HG03520 (cell line): ENCODE data around the gene TENM4.

Source experiments
- ATAC-seq: cut with Tn5 transposase; IDR thresholded peaks from one replicate; pipeline ENCODE4 v1.9.1; 2021; ENCODE audit warnings: mild to moderate bottlenecking, moderate library complexity; ENCODE audit not compliant: unreplicated experiment

The TENM4 gene

DNA sequence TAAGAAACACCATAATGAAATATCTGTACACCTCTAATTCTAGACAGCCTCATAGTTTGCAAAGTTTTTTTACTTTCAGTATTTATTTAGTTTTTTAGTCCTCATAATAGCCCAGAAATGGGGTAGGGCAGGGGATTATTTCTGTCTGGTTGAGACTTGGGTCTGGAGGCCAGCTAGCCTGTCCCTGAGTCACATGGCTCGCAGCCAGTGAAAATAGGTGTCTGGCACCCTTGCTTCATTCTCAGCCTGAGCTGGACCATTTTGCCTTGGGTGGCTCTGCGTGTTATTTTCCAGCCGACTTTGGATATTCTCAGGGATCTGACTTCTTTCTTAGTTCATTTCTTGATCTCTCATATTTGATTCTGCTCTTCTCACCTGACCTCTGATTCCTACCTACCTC, 742.2 kb downstream of the TENM4 start:
- no peak for ATAC-seq

DNA sequence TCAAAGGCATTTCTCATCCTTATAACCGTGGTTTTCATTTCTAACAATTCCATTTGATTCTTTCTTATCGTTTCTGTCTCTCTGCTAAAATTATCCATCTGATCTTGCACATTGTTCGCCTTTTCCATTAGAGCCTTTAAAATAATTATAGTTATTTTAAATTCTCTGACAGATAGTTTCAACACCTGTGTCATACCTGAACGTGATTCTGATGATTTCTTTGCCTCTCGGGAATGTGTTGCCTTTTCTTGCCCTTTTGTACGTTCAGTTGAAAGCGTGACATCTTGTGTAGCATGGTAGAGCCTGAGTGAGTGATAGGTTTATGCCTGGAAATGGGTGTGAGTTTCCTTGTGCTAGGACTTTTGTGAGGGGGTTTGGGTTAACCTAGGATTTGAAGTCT, 744.7 kb downstream of the TENM4 start:
- ATAC-seq = no peak

DNA sequence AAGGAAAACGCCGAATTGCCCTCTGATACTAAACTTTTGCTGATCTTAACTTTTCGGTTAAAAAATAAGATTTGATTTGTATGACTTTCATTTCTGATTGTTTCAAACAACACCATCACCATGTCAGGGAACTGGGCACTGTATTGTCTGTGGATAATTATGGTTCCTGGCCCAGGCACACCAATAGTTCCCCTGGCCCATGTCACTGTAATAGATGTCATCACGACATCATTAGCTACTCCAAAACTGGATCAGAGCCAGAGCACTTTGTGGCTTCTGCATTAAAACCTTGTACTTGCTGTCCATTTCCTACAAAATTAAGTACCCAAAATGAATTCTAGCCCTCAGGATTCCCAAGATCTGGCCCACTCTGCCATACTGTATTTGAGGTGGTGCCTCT, 746.7 kb downstream of the TENM4 start:
- ATAC-seq = no peak

DNA sequence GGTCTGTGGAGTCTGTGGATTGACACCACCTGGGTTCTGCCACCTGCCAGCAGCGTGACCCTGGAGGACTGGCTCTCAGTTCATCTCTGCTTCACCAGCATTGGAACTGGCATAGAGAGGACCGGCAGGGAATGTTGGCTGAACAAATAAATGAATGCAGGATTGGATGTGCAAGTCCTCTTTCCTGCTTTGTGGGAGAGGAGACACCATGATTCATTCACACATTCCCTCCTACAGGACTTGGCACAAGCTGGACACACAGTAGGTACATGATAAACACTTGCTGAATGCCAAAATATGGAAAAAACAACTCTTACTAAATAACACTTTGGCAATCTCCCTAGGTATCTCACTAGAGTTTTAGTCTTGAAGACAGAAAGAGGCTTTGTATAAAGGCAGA, 749.6 kb downstream of the TENM4 start:
- ATAC-seq = no peak

DNA sequence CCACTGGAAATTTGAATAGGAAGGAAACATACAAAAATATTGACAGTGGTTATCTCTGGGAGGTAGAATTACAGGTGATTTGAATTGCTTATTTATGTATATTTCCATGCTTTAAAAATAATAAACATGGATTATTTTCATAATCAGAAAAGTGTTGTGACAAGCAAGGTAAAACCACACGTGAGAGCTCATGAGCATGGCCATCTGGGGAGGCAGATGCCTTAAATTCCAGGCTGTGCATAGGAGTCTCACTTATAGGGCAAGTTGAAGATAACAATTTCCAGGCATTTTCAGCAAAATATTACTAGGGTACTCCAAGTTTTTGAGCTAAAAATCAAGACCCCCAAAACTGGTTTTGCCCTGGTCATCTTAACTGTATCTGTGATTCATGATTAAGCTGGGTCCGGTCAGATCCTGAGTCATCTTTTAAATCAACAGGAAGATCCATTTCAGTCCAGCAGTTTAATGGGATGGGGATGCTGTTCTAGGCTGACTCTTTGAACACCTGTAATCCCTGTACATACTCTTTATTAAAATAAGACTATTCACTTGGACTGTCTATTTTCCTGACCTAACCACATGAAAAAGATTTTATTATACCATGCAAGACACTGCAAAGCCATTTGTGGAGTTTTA, 750.4 kb downstream of the TENM4 start:
- ATAC-seq = no peak

DNA sequence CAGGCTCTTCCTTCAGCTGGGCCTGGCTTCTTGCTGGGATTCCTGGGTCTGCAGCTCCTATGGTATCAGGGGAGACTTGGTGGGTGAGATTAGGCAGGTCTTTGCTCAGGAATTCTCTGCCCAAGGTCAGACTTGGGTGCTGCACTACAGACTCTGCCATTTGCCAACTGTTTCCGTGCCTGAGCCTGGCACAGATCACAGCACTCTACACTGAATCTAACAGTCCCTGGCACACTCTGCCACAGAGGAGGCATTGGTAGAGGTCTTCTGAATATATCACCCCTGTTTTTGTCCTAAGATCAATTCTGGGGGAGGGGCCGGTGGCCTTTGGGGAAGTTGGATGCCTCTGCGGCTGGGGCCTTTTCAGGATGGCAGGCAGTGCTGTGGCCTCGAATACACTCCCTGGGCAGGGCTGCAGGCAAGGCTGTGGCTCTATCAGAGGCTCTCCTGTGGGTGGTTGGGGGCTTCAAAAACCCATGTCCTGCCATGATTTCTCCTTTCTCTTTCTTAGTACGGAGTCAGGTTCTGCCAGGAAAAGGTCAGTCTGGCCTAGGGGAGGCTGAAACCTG, 751.2 kb downstream of the TENM4 start:
- no peak for ATAC-seq

DNA sequence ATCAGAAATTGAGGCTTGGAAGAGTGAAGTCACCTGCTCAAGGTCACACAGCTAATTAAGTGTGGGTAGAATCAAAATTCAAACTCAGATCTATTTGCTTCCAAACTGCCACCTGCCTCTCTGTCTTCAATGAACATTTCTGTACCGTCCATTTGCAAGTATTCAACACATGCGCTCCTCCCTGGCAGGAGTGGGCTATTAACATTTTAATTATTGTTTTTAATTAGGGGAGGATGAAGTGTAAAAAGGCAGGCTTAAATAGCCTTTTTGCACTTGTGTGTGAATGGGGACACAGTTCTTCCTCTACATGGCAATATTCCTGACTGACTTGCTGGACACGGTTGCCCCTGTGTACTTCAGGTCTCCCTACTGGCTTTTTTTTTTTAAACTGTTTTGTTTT, 751.7 kb downstream of the TENM4 start:
- no peak for ATAC-seq

DNA sequence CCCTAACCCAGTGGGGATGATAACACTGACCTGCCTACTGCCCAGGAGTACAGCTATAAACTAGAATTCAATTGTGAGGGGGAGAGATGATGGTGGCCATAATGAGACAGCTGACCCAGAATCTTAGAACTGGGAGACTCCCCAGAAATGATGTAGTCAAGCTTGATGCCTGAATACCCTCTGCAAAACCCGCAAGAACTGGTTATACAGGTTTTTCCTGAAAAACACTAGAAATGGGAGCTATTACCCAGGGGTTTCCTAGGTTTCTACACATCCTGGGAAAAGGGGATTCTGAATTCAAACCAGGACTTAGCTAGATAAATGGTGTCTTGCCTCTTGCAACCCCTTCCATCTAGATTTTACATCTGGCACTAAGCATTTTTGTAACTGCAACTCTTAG, 752.4 kb downstream of the TENM4 start:
- ATAC-seq = no peak

DNA sequence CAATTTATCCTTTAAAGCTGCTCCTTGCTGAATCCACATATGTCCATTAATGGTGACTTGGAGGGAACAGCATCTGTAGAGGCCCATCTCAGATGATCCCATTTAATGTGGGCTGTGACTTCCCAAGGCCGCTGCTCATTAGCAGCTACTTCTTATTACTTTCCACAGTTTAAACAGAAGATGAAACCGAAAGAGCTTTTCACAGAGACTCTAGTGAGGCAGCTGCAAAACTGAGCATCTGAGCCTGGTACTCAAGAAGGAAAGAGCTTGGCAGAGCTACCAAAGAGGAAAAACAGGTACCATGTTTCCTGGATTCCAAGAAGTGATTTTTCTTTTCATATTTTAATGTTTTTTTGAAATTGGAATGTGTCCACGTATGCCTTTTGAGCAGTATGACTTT, 755.7 kb downstream of the TENM4 start:
- ATAC-seq = no peak

DNA sequence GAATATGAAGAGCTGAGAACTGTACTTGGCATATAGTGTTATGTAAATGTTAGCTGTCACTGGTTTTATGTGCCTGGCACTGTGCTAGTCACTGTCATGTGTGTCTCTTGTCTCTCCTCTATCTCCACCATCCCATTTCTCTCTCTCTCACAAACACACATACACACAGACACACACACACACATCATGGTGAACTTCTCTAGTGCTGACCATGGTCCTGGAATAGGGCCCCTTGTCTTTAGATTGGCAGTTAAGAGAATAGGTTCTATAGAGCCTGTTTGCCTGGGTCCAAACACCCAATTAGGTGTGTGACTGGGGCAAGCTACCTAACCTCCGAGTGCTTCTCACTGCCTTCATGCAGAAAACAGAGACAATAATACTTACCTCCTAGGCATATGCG, 756.5 kb downstream of the TENM4 start:
- no peak for ATAC-seq

DNA sequence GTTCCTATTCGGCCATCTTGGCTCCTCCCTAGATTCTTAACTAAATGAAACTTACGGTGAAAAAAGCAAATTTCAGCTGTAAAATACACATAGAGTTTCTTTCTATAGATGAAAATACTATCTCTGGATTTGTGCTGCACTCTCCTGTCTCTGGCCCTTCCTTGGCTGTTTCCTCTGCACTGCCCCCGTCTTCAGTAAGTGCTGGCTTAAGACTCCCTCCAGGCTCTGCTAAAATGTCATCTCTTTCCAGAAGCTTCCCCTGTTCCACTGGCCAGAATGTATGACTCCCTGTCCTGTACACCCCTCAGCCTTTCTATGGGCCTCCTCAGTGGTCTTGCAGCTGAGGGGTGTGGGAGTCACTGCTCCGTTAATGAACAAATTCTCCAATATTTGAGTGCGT, 757.1 kb downstream of the TENM4 start:
- no peak for ATAC-seq

DNA sequence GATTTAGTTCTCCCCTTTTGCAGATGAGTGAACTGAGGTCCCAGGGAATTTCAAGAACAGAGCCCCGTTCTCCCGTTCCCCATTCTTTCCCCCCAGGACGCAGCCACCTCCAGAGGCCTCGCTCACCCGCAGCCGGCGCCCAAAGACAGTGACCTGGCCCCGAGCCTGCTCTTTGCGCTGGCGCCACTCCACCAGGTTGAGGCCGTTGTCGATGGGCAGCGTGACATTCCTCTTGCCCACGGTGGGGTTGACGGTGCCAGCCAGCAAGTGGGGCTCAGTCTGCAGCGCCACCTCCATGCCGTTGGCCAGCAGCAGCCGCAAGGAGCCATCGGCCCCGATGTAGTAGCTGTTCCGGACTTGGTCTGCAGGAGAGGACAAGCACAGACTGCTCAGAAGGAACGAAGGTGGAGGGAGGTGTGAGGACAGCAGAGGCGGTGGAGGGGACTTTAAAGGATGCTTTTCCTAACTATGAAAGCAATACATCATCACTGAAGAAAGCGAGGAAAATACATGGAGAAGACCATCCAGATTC, 764.7 kb downstream of the TENM4 start:
- no peak for ATAC-seq

DNA sequence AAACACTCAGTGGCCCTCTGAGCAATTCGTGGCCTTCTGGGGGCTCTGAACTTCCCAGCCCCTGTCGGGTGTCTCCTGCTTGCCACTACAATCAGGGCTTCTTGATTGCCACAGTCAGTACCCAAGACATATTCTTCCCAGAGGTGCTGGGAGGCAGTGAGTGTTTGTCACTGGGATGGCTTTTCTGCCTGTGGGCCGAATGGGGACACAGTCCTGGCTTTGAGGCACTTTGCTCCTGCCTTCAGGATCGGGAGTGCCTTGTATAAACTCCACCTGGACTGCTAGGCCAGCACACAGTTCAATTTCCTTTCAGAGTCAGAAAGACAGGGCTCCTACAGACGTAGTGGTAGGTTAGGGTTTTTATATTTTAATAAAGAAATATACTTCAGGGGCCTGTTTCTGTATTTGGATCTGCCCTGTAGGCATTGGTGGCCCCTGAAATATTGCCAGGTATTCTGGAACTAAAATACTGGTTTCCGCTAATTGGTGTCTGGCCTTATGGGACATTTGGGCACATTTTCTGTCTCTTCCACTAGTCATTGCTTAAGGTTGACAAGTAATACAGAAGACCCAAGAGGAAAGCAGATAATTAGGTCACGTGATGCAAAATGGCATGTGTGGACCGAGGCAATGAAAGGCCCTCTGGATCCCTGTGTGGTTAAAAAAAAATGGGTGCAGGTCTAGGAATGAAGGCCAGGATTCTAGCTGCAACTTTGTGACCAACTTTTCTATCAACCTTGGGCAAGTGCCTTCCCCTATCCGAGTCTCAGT, 767.8 kb downstream of the TENM4 start:
- no peak for ATAC-seq

DNA sequence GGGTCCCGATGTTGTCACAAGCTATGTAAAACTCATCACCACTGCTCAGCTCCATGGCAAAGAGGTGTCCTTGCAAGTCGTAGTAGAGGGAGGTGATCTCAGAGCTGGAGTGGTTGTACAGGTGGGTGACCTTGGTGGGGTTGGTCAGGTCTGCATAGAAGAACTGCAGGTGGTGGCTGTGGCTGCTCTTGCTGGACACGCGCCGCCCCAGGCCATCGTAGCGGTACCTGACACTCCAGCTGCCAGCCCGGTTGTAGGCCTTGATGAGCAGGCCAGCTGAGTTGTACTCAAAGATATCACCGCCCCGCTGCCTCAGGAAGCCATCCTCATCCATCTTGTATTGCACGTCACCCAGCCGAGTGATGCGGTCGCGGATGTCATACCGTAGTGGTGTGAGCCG, 771.6 kb downstream of the TENM4 start:
- no peak for ATAC-seq

DNA sequence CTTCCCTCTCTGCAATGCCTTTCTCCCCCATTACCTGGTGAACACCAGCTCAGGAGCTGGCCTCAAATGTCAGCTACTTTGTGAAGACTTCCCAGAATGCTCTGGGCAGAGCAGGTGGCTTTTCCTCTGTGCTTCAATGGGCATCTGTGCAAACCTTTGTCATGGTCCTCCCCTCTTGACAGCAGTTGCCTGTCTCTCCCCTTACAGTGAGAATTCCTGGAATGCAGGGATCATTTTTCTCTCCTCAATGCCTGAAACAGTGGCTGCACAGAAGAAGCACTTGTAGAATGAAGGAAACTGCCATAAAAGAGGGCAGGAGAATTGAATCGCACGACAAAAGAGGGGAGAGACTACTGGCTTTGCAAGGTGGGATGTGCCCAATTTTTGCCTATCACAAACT, 773.4 kb downstream of the TENM4 start:
- ATAC-seq = no peak

DNA sequence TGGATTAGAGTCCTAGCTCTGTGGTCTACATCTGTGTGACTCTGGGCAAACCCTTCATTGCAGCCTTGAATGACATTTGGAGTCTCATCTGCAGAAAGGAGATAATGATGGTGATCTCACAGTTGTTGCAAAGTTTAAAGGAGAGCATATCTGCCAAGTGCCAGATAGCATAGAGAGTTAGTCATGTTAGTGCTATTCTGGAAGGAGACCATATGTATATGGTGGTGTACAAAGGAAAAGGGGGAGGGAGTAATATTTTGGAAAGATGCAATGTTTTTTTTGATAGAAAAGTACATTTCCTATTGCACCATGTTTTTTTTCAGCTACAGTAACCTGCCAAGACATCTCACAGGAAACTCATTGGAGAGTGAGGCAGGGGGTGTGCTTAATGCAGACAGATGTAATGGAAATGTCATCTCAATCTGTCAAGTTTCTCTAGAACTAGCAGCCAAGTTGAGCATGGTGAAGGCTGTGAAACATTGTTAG, 774.1 kb downstream of the TENM4 start:
- no peak for ATAC-seq

DNA sequence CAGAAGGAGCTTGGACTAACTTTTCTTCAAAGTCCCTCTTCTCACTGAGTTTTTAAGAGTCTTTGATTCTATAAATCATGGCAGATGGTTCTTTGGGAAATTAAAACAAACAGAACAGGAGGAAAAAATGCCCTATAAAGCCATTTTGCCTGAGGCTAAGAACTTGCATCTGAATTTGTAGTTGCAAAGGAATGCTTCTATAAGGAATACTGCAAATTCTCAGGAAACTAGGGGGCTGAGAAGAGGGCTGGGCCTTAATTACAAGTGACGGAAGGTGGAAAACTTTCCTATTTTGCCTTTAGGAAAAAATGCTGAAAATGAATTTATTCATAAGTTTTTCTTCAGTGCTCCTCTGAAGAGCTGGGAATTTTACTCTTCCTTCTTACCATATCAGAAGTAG, 776.2 kb downstream of the TENM4 start:
- no peak for ATAC-seq

DNA sequence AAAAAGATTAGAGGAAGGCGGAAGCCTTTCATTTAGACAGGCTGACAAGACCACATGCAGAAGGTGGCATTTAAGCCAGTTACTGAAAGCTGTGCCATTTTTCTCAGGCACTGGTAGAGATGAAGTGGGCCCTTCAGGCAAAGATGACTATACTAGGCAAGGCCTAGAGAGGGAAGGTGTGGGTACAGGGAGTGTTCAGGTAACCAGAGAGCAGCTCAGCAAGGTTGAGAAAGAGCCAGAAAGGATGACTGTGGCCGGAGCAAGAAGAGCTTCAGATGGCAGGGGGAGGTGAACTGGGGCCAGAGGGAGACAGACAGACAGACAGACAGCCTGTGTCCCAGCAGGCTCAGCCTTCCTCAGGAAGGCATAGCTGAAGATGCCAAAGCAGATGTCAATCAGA, 778.0 kb downstream of the TENM4 start:
- ATAC-seq = no peak

DNA sequence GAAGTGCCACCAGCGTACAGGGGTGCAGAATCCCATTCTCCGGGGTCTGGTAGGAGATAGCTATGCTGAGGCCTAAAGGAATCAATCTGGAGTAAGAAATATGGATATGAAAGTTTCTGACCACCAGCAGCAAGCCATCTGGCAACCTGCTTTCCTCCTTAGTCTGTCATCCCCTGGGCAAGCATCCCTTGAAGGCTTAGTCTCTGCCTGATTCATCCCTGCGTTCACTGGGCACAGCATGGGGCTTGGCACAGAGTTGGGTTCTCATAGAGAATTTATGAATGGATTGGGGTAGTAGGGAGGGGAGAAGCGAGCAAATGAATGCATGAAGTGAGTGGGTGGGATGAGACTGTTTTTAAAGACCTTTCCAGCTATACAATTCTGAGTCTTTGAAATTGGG, 780.4 kb downstream of the TENM4 start:
- ATAC-seq = no peak

DNA sequence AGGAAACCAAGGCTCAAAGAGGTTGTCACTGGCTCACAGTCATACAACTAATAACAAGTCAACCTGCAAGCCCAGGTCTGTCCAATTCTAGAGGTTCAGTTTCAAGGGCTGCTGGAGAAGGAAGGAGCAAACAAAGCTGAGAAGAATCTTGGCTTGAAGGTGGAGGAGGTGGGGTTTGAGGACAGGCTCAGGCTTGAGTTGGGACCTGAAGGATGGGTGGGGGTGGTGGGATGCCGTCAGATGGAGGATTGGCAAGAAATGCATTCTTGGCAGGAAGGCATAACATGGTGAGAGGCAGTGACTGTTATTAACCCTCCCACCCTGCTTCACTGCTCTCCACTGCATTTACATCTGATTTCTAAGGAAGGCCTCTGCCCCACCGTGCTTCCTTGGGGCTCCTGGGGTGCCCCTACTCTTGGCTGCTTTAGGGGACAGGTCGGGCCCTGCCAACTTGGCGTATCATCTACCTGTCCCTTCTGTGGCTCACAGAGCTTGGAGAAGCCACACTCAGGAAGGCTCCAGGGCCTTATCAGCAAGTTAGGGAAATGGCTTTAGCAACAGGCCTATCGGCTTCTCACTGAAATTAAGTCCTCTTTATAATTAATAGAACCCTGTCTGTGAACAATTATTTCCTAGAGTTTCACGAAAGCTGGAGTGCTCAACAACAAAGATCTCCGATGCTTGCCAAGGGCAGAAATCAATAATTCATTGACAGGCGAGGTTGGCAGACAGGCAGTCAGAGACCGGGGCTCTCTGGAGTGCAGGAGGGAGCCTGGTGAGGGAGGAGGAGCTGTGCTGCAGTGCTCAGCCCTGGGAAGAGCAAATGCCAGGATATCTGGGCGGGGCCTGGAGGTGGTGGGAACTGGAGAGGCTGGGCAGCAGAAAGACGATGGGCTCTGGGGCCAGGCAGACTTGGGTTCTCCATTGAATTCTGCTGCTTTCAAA, 781.2 kb downstream of the TENM4 start:
- ATAC-seq = no peak
